ENCODE data around the gene HADHB.
A peak's percentile ranks its signal among the peaks of the same experiment; 100 is the strongest.

DNA sequence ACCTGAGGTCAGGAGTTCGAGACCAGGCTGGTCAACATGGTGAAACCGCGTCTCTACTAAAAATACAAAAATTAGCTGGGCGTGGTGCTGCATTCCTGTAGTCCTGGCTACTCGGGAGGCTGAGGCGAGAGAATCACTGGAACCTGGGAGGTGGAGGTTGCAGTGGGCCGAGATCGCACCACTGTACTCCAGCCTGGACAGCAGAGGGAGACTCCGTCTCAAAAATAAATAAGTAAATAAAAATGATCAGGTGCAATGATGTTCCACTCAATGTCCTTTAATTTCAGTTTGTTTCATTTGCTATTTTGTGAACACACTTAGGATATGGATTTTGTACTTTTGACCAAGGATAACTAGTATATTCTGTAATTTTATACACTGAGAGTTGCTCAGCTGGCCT lies 9.7 kb upstream of the HADHB start:
- TF ChIP-seq, protein P1, sequence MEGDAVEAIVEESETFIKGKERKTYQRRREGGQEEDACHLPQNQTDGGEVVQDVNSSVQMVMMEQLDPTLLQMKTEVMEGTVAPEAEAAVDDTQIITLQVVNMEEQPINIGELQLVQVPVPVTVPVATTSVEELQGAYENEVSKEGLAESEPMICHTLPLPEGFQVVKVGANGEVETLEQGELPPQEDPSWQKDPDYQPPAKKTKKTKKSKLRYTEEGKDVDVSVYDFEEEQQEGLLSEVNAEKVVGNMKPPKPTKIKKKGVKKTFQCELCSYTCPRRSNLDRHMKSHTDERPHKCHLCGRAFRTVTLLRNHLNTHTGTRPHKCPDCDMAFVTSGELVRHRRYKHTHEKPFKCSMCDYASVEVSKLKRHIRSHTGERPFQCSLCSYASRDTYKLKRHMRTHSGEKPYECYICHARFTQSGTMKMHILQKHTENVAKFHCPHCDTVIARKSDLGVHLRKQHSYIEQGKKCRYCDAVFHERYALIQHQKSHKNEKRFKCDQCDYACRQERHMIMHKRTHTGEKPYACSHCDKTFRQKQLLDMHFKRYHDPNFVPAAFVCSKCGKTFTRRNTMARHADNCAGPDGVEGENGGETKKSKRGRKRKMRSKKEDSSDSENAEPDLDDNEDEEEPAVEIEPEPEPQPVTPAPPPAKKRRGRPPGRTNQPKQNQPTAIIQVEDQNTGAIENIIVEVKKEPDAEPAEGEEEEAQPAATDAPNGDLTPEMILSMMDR (IDR thresholded peaks at IDR 0.05) = peak; percentile 39
- TF ChIP-seq ZFX (IDR thresholded peaks at IDR 0.05; ENCODE audit: borderline replicate concordance) = no peak
